SKM-1 treated with dmso at 0.1 percent for 144 hours (cell line): ENCODE data around the gene DROSHA.

Source experiments
- DNase-seq: peaks from one replicate; lab custom pipeline; 2025; ENCODE audit not compliant: unreplicated experiment; lab: John Stamatoyannopoulos, UW

DROSHA gene

GRCh38 chr5:31523041-31523440 is 8.9 kb downstream of the DROSHA start:
- DNase-seq: no peak

DNA sequence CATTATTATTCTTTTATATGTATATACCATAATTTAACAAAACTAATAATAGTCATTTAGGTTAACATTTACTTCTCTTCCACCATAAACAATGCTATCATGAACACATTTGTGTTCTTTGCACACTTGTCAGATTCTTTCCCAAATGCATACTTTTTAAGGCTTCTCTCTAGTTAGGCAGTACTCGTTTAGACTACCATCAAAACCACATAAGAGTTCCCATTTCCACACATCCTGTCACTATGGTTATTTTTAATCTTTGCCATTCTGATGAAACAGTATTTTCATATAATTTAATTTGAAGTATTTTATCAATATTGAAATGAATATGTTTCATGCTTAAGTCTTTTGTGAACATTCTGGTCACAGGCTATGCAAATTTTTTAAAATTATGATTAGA is 15.1 kb downstream of the DROSHA start:
- DNase-seq: no peak

- no peak for DNase-seq
Measured at GRCh38 chr5:31511305-31511704, 20.6 kb downstream of the DROSHA start.

DNA sequence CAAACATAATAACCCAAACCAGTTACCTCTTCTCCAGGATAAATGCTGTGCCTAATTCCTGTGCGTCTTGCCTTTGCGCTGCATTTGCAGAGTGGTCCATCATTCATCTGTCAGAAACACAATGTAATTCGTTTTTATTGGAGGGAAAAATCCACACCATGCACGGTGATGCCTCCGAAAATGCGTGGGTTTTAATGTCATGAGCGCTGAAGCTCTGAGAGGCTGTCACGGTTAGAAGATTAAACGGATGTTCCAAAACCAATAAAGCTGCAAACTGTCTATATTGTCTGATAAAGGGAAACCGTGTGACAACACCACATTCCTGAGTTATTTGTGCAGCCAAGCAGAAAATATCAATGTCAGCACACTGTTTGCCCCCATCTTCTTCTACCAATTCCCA is 27.4 kb downstream of the DROSHA start:
- DNase-seq: no peak

DNA sequence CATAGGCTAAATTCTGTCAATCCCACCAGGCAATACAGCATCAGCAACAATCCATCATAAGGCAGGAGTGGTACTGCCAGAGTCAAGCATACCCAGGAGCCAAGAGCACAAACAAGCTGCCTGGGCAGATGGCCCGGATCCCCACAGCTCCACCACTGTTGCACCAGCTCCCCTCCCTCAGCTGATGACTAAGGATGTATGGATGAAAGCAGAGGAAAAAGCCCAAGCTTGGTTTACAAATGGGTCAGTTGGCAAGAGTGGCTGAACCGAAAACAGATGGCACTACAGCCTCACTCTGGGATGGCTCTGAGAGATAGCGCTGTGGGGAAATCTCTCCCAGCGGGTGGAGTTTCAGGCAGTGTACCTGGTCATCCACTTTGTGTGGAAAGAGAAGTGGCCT is 29.4 kb downstream of the DROSHA start:
- no peak for DNase-seq

DNA sequence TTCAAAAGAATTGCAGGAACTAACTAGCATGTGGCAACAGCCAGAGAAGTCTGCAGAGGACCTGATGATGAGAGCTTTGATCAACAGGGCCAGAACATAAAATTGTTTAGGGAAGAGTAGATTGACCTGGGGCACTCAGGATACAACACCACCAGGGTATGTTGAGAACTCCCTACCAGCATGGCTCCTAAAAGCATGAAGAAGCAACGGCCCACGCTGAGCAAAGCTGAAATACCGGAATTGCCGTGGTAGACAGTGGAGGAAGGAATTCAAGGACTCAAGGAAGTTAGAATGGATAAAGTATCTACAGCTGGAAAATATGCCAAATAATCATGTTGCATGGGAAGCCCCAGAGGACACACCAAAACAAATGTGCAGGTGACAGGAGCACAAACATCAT is 31.6 kb downstream of the DROSHA start:
- DNase-seq: no peak

GRCh38 chr5:31496891-31497290 is 35.0 kb downstream of the DROSHA start:
- no peak for DNase-seq

DNA sequence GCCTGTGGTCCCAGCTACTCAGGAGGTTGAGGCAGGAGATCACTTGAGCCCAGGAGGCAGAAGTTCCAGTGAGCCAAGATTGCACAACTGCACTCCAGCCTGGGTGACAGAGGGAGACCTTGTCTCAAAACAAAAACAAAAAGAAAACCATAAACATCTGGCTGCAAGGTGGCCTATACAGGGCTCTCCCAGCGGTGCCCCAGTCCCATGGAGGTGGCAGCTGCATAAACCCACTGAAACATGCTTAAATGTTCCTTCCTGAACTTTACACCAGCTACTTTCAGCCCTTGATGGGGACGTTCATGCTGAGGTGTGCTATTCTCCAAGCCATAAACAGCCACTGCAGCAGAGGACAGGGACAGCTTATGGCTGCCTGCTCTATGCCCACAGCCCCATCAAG is 35.6 kb downstream of the DROSHA start:
- no peak for DNase-seq

DNA sequence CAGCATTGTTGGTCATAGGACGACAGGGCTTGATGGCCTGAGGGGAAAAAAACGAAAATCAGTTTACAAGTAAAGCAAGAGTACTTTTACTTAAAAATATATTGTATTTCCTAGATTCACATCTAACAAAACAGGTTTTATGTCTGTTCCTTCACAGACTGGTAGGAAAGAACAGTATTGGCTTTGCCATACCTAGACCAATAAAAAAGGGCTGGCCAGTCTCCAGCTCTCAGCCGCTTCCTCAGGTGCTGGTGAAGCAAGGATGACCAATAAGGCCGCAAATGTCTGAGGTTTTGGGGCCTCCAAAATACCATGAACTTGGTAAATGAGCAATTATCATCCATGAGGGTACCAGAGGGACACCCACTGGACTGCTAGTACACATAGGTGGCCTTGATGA is 36.6 kb downstream of the DROSHA start:
- DNase-seq: no peak

- no peak for DNase-seq
Measured at GRCh38 chr5:31492869-31493268, 39.0 kb downstream of the DROSHA start.

DNA sequence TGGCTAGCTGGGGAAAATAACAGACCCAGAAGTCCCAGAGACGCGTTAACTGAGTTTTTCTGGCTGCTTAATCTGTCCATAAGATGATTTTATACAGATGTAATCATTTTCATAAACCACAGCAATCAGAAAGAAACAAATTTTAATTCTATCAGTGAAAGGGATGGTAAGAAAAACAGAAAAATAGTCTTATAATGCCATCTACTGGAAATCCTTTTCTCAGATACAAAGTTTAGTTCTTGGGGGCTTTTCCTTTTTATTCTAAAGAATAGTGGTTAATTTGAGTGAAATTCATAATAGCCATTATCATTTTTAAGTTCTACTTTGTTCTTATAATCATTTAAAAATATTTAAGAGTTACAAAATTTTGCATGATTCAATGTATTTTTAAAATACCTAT is 44.4 kb downstream of the DROSHA start:
- DNase-seq: no peak

DNA sequence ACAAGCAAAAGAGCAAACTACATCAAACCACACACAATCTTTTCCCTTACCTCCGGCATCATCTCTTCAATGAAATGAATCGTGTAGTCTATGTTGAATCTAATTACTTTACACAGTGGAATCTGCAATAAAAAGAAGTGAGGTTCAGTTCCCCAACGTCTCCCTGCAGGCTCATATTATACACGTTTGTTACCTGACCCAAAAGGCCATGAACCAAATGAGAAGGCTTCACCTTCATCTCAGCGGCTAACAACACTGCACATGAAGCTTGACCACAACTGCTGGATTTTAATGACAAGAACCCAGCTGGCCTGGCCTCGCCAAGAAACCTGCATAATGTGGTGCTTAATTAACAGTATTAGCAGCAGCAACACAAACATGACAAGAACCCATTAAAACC is 45.5 kb downstream of the DROSHA start:
- DNase-seq: no peak

DNA sequence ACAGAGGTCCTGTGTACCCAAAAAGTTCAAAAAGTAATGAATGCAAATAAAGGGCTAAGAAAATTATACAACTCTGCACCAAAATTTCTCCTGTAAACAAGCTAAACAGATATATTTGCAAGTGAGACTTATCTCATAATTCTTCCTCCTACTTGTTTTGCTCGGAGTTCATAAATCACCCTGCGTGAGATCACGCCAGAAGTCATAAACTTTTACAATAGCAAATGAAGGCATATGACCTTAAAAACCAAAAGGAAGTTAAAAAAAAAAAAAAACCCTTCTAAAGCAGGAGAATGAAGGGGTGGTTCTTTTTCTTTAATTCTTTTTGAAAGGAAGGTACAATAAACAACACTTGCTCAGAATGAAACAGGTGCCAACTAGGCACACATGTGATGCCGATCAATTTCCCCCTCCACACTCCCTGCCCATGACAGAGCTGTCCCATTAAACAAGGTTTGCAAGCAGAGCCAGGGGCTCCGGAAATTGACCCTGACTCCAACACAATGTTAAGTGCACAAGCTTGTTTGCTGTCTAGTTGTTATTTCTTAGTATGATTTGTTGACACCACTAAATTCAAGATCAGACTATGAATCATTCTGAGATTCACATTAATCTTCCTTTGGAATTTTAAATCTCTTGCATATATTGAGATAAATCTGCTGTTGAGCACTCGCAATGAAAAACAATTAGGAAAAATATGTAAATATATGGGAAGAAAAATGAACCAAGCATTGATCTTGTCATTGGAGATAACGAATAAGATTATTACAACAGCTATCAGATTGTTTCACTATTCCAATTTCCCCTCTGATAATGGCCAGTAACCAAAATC is 46.3 kb downstream of the DROSHA start:
- DNase-seq: no peak

GRCh38 chr5:31481531-31482165 is 50.2 kb downstream of the DROSHA start:
- DNase-seq: no peak

DNA sequence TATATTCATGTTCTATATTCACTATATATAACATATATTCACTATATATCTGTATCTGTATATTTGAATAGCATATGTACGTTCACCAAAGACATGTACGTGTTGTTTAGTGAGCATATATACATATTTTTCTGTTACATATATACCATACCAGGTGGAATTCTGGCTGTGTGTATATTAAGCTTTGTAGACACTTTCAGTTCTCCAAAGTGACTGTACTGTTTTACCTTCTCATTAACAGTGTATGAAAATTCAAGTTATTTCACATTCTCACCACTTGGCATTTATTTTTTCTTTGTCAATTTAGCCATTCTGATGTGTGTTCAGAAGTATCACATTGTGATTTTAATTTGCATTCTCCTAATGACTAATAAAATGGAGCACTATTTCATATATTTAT is 52.2 kb downstream of the DROSHA start:
- DNase-seq: no peak

DNA sequence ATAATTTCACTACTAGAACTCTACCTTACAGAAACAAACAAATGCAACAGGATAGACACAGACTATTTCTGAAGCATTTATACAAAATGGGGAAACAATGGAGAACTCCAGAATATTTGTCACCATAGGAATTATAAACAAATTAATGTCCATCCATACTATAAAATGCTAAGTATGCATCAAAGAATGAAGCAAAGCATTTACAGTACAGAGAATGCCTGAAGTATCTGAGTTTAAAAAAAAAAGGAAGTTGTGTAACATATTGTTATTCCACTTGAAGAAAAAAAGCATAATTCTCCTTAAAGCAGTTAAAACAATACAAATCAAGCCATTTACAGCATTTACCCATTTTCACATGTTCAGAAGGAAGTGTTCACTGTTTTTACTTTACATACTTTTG is 53.0 kb downstream of the DROSHA start:
- DNase-seq: peak; percentile 4

GRCh38 chr5:31477971-31478370 is 53.9 kb downstream of the DROSHA start:
- DNase-seq: no peak

DNA sequence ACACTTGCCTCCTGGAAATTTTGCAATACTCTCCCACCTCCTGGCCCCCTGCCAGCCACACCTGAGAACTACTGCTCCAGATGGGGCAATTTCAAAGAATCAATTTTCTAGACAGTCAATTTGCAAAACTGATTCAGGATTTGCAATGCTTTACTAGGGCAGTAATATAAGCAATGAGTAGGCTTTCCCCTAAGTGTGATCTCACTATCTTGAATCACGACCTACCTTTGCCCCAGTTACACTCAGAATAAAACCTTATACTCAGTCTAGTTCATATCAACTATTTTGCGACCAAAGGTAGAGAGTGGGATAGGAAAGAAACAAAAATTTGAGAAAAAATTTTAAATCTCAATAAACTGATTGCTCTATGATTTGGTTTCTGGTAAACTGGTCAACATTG is 54.4 kb downstream of the DROSHA start:
- no peak for DNase-seq

GRCh38 chr5:31476738-31477141 is 55.2 kb downstream of the DROSHA start:
- no peak for DNase-seq

DNA sequence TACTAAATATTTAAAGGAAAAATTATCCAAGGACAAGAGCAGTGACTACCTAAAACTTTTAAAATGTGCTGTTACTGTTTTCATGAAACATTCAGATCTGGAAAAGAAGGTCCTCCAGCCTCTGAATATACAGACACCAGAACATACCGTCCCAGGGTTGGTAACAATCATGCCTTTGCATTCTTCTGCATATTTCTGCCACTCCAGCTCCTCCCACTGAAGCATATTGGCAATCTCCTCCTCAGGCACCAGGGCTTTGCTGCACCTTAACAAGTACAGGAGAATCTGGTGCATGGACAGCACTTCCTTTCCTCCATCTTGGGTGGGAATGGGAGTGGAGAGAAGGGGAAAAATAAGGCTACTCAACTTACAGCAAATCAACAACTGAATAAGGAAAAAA is 60.0 kb downstream of the DROSHA start:
- DNase-seq: no peak

- no peak for DNase-seq
Measured at GRCh38 chr5:31471040-31471439, 60.9 kb downstream of the DROSHA start.

DNA sequence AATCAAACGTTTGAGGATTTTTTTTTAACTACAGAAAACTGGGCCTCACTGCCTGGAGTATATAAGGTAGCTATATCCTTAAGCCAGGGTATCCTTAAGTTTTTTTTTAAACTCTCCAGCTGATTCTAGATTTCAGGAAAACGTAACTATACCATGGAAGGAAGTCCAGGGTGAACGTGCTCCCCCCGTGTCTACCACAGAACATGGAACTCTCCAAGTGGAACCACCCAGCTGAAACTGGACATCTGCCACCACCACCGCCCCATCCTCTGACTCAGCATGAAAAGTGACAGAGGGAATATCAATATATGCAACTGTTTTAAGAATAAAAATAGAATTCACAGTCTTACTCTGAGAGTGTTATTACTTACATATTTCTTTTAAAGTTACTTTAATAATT is 61.3 kb downstream of the DROSHA start:
- no peak for DNase-seq

DNA sequence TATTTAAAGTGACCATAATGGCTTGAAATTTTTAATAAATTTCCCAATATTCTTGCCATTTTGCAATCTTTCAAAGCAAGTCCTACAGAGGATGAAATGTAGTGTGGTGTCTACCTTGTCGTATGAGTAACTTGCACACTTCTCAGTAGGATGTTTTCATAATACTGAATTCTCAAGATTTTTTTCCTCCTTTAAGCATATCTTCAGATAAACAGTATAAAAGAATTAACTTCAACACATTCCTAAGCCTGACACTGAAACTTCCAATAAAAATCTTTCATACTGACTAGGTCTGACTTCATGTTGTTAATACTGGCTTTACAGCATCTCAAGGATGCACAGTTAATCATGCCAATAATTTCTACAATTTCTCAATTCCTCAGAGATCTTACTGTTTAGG is 62.0 kb downstream of the DROSHA start:
- DNase-seq: no peak
